NCI-H2196 treated with DMSO at 0.1 percent for 48 hours (cell line): ENCODE results near the gene CYP4F22.
"Not testable (repeated sequence)": the region's sequence is repeated elsewhere in the genome, so short reads cannot be mapped to it uniquely, and the experiment has no call there.

Source experiments
- DNase-seq: peaks from one replicate; lab custom pipeline; 2025; ENCODE audit not compliant: unreplicated experiment; lab: John Stamatoyannopoulos, UW

Gene CYP4F22

GRCh38 chr19:15488489-15489226 lies 19.7 kb upstream of the CYP4F22 start:
- DNase-seq = no peak

GRCh38 chr19:15495151-15495550 lies 13.2 kb upstream of the CYP4F22 start:
- DNase-seq = no peak

- DNase-seq = no peak
Measured at GRCh38 chr19:15498156-15498858, 10.0 kb upstream of the CYP4F22 start.

GRCh38 chr19:15498910-15499309 lies 9.4 kb upstream of the CYP4F22 start:
- no peak for DNase-seq

GRCh38 chr19:15501596-15501995 lies 6.7 kb upstream of the CYP4F22 start:
- no peak for DNase-seq

GRCh38 chr19:15502264-15502663 lies 6.1 kb upstream of the CYP4F22 start:
- DNase-seq = no peak

- no peak for DNase-seq
Measured at GRCh38 chr19:15506074-15506571, 2.2 kb upstream of the CYP4F22 start.

- DNase-seq = no peak
Measured at GRCh38 chr19:15507068-15508034, 974 bp upstream of the CYP4F22 start.

- DNase-seq = no peak
Measured at GRCh38 chr19:15511671-15512424, 3.5 kb downstream of the CYP4F22 start.

GRCh38 chr19:15515227-15515625 lies 6.9 kb downstream of the CYP4F22 start:
- not testable (repeated sequence) for DNase-seq

GRCh38 chr19:15516363-15516762 lies 8.0 kb downstream of the CYP4F22 start:
- no peak for DNase-seq

GRCh38 chr19:15517778-15518177 lies 9.5 kb downstream of the CYP4F22 start:
- no peak for DNase-seq

- no peak for DNase-seq
Measured at GRCh38 chr19:15519433-15519976, 11.2 kb downstream of the CYP4F22 start.

GRCh38 chr19:15524781-15525180 lies 16.5 kb downstream of the CYP4F22 start:
- DNase-seq = no peak

- no peak for DNase-seq
Measured at GRCh38 chr19:15525291-15525690, 17.0 kb downstream of the CYP4F22 start.

- DNase-seq = no peak
Measured at GRCh38 chr19:15526408-15526807, 18.1 kb downstream of the CYP4F22 start.

- DNase-seq = no peak
Measured at GRCh38 chr19:15527705-15528104, 19.4 kb downstream of the CYP4F22 start.

- no peak for DNase-seq
Measured at GRCh38 chr19:15529774-15530372, 21.5 kb downstream of the CYP4F22 start.

- DNase-seq = no peak
Measured at GRCh38 chr19:15532779-15533521, 24.6 kb downstream of the CYP4F22 start.
